ENCODE measurements around the gene SLC27A3. TPM values are rescaled to one million over a fixed set of nuclear protein-coding genes. Genes with fewer than 3 reads are reported as not detected.
A peak's percentile ranks its signal among the peaks of the same experiment; 100 is the strongest.

Gene SLC27A3
- total RNA-seq: 10.8 and 11.1 TPM in 2 replicates

- Mint-ChIP-seq H3K27me3 (ENCODE audit: insufficient read depth) (no peaks in the 10 kb centered on the region), H3K4me1 (ENCODE audit: low read depth) (peaks cover 25% of the 10 kb centered on the region), H3K27ac (peak within 1 kb of the TSS; percentile 70), H3K36me3 (ENCODE audit: low read depth) (peaks cover 20% of the 10 kb centered on the region), H3K9me3 (no peaks in the 10 kb centered on the region), H3K4me3 (peak within 1 kb of the TSS; percentile 80)
- DNase-seq (ENCODE audit: low spot score): no peak
- intact Hi-C loops (cut with micrococcal nuclease): loop anchor here (1.0 kb wide), 2 partner anchors 8 to 104 kb away; no protein-coding TSS in a partner anchor
These were observed at the start of gene SLC27A3 for GRCh38 chr1:153774780-153775457. SLC27A3 (plus strand) TSS chr1:153775407; CDS start chr1:153775498, 91 bp downstream.

- intact Hi-C loops (cut with micrococcal nuclease): loop anchor here (1.0 to 10.0 kb wide), 9 partner anchors 21 to 497 kb away; partner anchors contain the start of genes CHTOP, CRTC2, JTB and SNAPIN
- H3K36me3 Mint-ChIP-seq (ENCODE audit: low read depth): peaks cover 8% of the 10 kb centered on the region
- peak within 1 kb of the TSS; percentile 90 for H3K4me3 Mint-ChIP-seq
- H3K27ac Mint-ChIP-seq: peak within 1 kb of the TSS; percentile 91
- H3K9me3 Mint-ChIP-seq: no peaks in the 10 kb centered on the region
- peaks cover 35% of the 10 kb centered on the region for H3K4me1 Mint-ChIP-seq (ENCODE audit: low read depth)
- no peaks in the 10 kb centered on the region for H3K27me3 Mint-ChIP-seq (ENCODE audit: insufficient read depth)
- peak; percentile 99 for DNase-seq (ENCODE audit: low spot score)
These were observed 47.5 kb upstream of the SLC27A3 start, which contains the start of gene INTS3 for GRCh38 chr1:153727463-153728304. INTS3 (plus strand) TSS chr1:153728050; CDS start chr1:153728635, 585 bp downstream.

GRCh38 chr1:153728305-153729066 is 46.7 kb upstream of the SLC27A3 start:
- DNase-seq (ENCODE audit: low spot score): no peak
- Mint-ChIP-seq H3K27me3 (ENCODE audit: insufficient read depth) (no peaks in the 10 kb centered on the region), H3K27ac (peak overlapping the region; percentile 91), H3K9me3 (no peaks in the 10 kb centered on the region), H3K4me3 (peak overlapping the region; percentile 90), H3K4me1 (ENCODE audit: low read depth) (peaks cover 35% of the 10 kb centered on the region), H3K36me3 (ENCODE audit: low read depth) (peaks cover 10% of the 10 kb centered on the region)
- intact Hi-C loops (cut with micrococcal nuclease): loop anchor here (2.0 to 10.0 kb wide), 4 partner anchors 20 to 496 kb away; partner anchors contain the start of genes CRTC2, JTB and UBAP2L

- no peaks in the 10 kb centered on the region for H3K27me3 Mint-ChIP-seq (ENCODE audit: insufficient read depth)
- no peak overlapping the region for H3K27ac Mint-ChIP-seq
- H3K9me3 Mint-ChIP-seq: no peaks in the 10 kb centered on the region
- no peak for DNase-seq (ENCODE audit: low spot score)
- peaks cover 35% of the 10 kb centered on the region for H3K4me1 Mint-ChIP-seq (ENCODE audit: low read depth)
- peaks cover 10% of the 10 kb centered on the region for H3K36me3 Mint-ChIP-seq (ENCODE audit: low read depth)
- intact Hi-C loops (cut with micrococcal nuclease): no loop called here
- H3K4me3 Mint-ChIP-seq: peak overlapping the region; percentile 26
These were observed 44.7 kb upstream of the SLC27A3 start for GRCh38 chr1:153730468-153730988.

- Mint-ChIP-seq H3K27ac (no peak overlapping the region), H3K9me3 (no peaks in the 10 kb centered on the region), H3K36me3 (ENCODE audit: low read depth) (peaks cover 12% of the 10 kb centered on the region), H3K4me3 (no peak overlapping the region), H3K27me3 (ENCODE audit: insufficient read depth) (no peaks in the 10 kb centered on the region), H3K4me1 (ENCODE audit: low read depth) (peaks cover 28% of the 10 kb centered on the region)
- DNase-seq (ENCODE audit: low spot score): no peak
- intact Hi-C loops (cut with micrococcal nuclease): no loop called here
These were observed 41.2 kb upstream of the SLC27A3 start for GRCh38 chr1:153733970-153734369.

GRCh38 chr1:153734396-153735089 is 40.7 kb upstream of the SLC27A3 start:
- Mint-ChIP-seq H3K27me3 (ENCODE audit: insufficient read depth) (no peaks in the 10 kb centered on the region), H3K36me3 (ENCODE audit: low read depth) (peaks cover 12% of the 10 kb centered on the region), H3K9me3 (no peaks in the 10 kb centered on the region), H3K4me1 (ENCODE audit: low read depth) (peaks cover 23% of the 10 kb centered on the region), H3K27ac (no peak overlapping the region), H3K4me3 (no peak overlapping the region)
- no peak for DNase-seq (ENCODE audit: low spot score)
- intact Hi-C loops (cut with micrococcal nuclease): no loop called here

GRCh38 chr1:153735090-153735420 is 40.2 kb upstream of the SLC27A3 start:
- no peak for DNase-seq (ENCODE audit: low spot score)
- intact Hi-C loops (cut with micrococcal nuclease): no loop called here
- Mint-ChIP-seq H3K4me3 (no peak overlapping the region), H3K36me3 (ENCODE audit: low read depth) (peaks cover 12% of the 10 kb centered on the region), H3K9me3 (no peaks in the 10 kb centered on the region), H3K27ac (no peak overlapping the region), H3K27me3 (ENCODE audit: insufficient read depth) (no peaks in the 10 kb centered on the region), H3K4me1 (ENCODE audit: low read depth) (peaks cover 18% of the 10 kb centered on the region)

- Mint-ChIP-seq H3K27ac (peak overlapping the region; percentile 76), H3K27me3 (ENCODE audit: insufficient read depth) (no peaks in the 10 kb centered on the region), H3K36me3 (ENCODE audit: low read depth) (peaks cover 39% of the 10 kb centered on the region), H3K9me3 (no peaks in the 10 kb centered on the region), H3K4me3 (no peak overlapping the region), H3K4me1 (ENCODE audit: low read depth) (peaks cover 25% of the 10 kb centered on the region)
- DNase-seq (ENCODE audit: low spot score): no peak
- intact Hi-C loops (cut with micrococcal nuclease): loop anchor here (10.0 kb wide), 1 partner anchor 387 kb away; the partner anchor contains the start of gene S100A9
These were observed 33.2 kb upstream of the SLC27A3 start for GRCh38 chr1:153741986-153742385.

GRCh38 chr1:153742411-153743142 is 32.6 kb upstream of the SLC27A3 start:
- DNase-seq (ENCODE audit: low spot score): no peak
- H3K27me3 Mint-ChIP-seq (ENCODE audit: insufficient read depth): no peaks in the 10 kb centered on the region
- intact Hi-C loops (cut with micrococcal nuclease): loop anchor here (10.0 kb wide), 1 partner anchor 388 kb away; the partner anchor contains the start of gene S100A9
- no peak overlapping the region for H3K4me3 Mint-ChIP-seq
- H3K9me3 Mint-ChIP-seq: no peaks in the 10 kb centered on the region
- H3K4me1 Mint-ChIP-seq (ENCODE audit: low read depth): peaks cover 25% of the 10 kb centered on the region
- peaks cover 43% of the 10 kb centered on the region for H3K36me3 Mint-ChIP-seq (ENCODE audit: low read depth)
- peak overlapping the region; percentile 76 for H3K27ac Mint-ChIP-seq

GRCh38 chr1:153745417-153745816 is 29.8 kb upstream of the SLC27A3 start:
- H3K4me1 Mint-ChIP-seq (ENCODE audit: low read depth): peaks cover 33% of the 10 kb centered on the region

GRCh38 chr1:153746174-153746573 is 29.0 kb upstream of the SLC27A3 start:
- DNase-seq (ENCODE audit: low spot score): no peak
- H3K4me1 Mint-ChIP-seq (ENCODE audit: low read depth): peaks cover 32% of the 10 kb centered on the region
- intact Hi-C loops (cut with micrococcal nuclease): loop anchor here (5.0 to 10.0 kb wide), 2 partner anchors 179 to 391 kb away; partner anchors contain the start of genes S100A2 and S100A9
- H3K4me3 Mint-ChIP-seq: no peak overlapping the region
- H3K36me3 Mint-ChIP-seq (ENCODE audit: low read depth): peaks cover 48% of the 10 kb centered on the region
- no peaks in the 10 kb centered on the region for H3K27me3 Mint-ChIP-seq (ENCODE audit: insufficient read depth)
- no peak overlapping the region for H3K27ac Mint-ChIP-seq
- no peaks in the 10 kb centered on the region for H3K9me3 Mint-ChIP-seq

More at GRCh38 chr1:153745417-153745816, 29.8 kb upstream of the SLC27A3 start:
- Mint-ChIP-seq H3K27me3 (ENCODE audit: insufficient read depth) (no peaks in the 10 kb centered on the region), H3K9me3 (no peaks in the 10 kb centered on the region), H3K27ac (no peak overlapping the region), H3K4me3 (no peak overlapping the region), H3K36me3 (ENCODE audit: low read depth) (peaks cover 54% of the 10 kb centered on the region)
- DNase-seq (ENCODE audit: low spot score): no peak
- intact Hi-C loops (cut with micrococcal nuclease): loop anchor here (5.0 to 10.0 kb wide), 2 partner anchors 178 to 391 kb away; partner anchors contain the start of genes S100A2 and S100A9

Data from activated T-helper 1 cell treated with anti-CD3 and anti-CD28 coated beads, Interleukin-12 subunit alpha, Interleukin-12 subunit beta, Interleukin-2, Interleukin-4 antibody, amounts not matched to agents 30 ng/mL and 10 ng/mL and 1 ng/mL, durations not matched to agents 14 hours and 24 hours and 36 hours (primary cell).